ENCODE data around the gene PRDM16.

- TF ChIP-seq ZFP36 (IDR thresholded peaks at IDR 0.05; ENCODE audit: borderline replicate concordance, partially characterized antibody), result no peak
- TF ChIP-seq RFX5 (IDR thresholded peaks at IDR 0.05), result no peak
- no peak for TF ChIP-seq PHF8 (IDR thresholded peaks at IDR 0.05; ENCODE audit: borderline replicate concordance, low read depth)
- no peak for TF ChIP-seq MYC (IDR thresholded peaks at IDR 0.05; ENCODE audit: borderline replicate concordance, low read length)
- TF ChIP-seq POLR2A (IDR thresholded peaks at IDR 0.05; ENCODE audit: low read length), result no peak
- TF ChIP-seq JUN (IDR thresholded peaks at IDR 0.05), result no peak
- no peak for TF ChIP-seq SMC3 (IDR thresholded peaks at IDR 0.05)
- no peak for TF ChIP-seq CTCF (IDR thresholded peaks at IDR 0.05)
- TF ChIP-seq RAD21 (conservative IDR thresholded peaks at IDR 0.05 in 1 of 2, IDR thresholded peaks at IDR 0.05 in 1 of 2), result no peak
Observed at GRCh38 chr1:3463013-3463385, 394.0 kb downstream of the PRDM16 start.

Measured in A549 (cell line).